Mesenchymal stem cell (in vitro differentiated cells and primary cell): ENCODE data around the gene PLCL1.

Experiments used
- DNase-seq: peaks from one replicate; pipeline ENCODE4 v3.0.0-alpha.2; 2013
- H2AFZ ChIP-seq: one replicate; pipeline ENCODE4 v1.6.1; 2013; ENCODE audit warnings: low read depth, mild to moderate bottlenecking, control low read depth, inconsistent platforms, low read length, moderate library complexity
- H2AK5ac ChIP-seq: 2 replicates; pipeline ENCODE4 v1.6.1; 2013; ENCODE audit warnings: low read length, moderate library complexity, mild to moderate bottlenecking, inconsistent platforms; ENCODE audit not compliant: severe bottlenecking
- H2BK120ac ChIP-seq: one replicate; pipeline ENCODE4 v1.6.1; 2013; ENCODE audit warnings: low read depth, mild to moderate bottlenecking, inconsistent platforms, low read length, moderate library complexity
- H2BK12ac ChIP-seq, 2 experiments: one replicate each; pipeline ENCODE4 v1.6.1; 2013; ENCODE audit warnings: inconsistent platforms in 2 of 2, low read length in 2 of 2, mild to moderate bottlenecking in 2 of 2, moderate library complexity in 2 of 2, control low read depth in 1 of 2
- H2BK15ac ChIP-seq: one replicate; pipeline ENCODE4 v1.6.1; 2013; ENCODE audit warnings: mild to moderate bottlenecking, low read depth, inconsistent platforms; ENCODE audit not compliant: poor library complexity, severe bottlenecking
- H2BK5ac ChIP-seq: 2 replicates; pipeline ENCODE4 v1.6.1; 2013; ENCODE audit warnings: low read depth, mild to moderate bottlenecking, low read length, control low read depth, inconsistent platforms; ENCODE audit not compliant: poor library complexity, severe bottlenecking
- H3K14ac ChIP-seq, 2 experiments: one replicate each; pipeline ENCODE4 v1.6.1; 2013; ENCODE audit warnings: inconsistent platforms in 2 of 2, low read length in 2 of 2, control low read depth in 1 of 2, mild to moderate bottlenecking in 1 of 2, moderate library complexity in 1 of 2
- H3K18ac ChIP-seq, 2 experiments: one replicate each; pipeline ENCODE4 v1.6.1; 2013; ENCODE audit warnings: inconsistent platforms in 2 of 2, low read length in 2 of 2, control low read depth in 1 of 2, low read depth in 1 of 2, mild to moderate bottlenecking in 1 of 2
- H3K23ac ChIP-seq, 2 experiments: one replicate each; pipeline ENCODE4 v1.6.1; 2013; ENCODE audit warnings: inconsistent platforms in 2 of 2, low read length in 2 of 2, mild to moderate bottlenecking in 2 of 2, moderate library complexity in 2 of 2, control low read depth in 1 of 2
- H3K27ac ChIP-seq: 2 replicates; pipeline ENCODE4 v1.5.1; 2013; ENCODE audit warnings: mild to moderate bottlenecking, moderate library complexity, low read length, control low read depth, inconsistent platforms; ENCODE audit not compliant: poor library complexity, severe bottlenecking
- H3K27me3 ChIP-seq, 2 experiments: 2 replicates each; pipeline versions ENCODE4 v1.6.1 to v1.7.0; 2013; ENCODE audit warnings: low read length in 2 of 2, mild to moderate bottlenecking in 2 of 2, moderate library complexity in 2 of 2, control low read depth in 1 of 2, inconsistent platforms in 1 of 2; ENCODE audit not compliant: control insufficient read depth in 1 of 2, insufficient read depth in 1 of 2
- H3K36me3 ChIP-seq, 2 experiments: 2 replicates each; pipeline versions ENCODE4 v1.6.1 to v1.7.0; 2013; ENCODE audit warnings: low read length in 2 of 2, control low read depth in 1 of 2, inconsistent platforms in 1 of 2, low read depth in 1 of 2, mild to moderate bottlenecking in 1 of 2; ENCODE audit not compliant: insufficient read depth in 2 of 2, control insufficient read depth in 1 of 2
- H3K4ac ChIP-seq, 2 experiments: one replicate each; pipeline ENCODE4 v1.6.1; 2013; ENCODE audit warnings: inconsistent platforms in 2 of 2, low read length in 2 of 2, mild to moderate bottlenecking in 2 of 2, moderate library complexity in 2 of 2, control low read depth in 1 of 2, low read depth in 1 of 2
- H3K4me1 ChIP-seq: 2 replicates; pipeline ENCODE4 v1.6.1; 2013; ENCODE audit warnings: low read depth, low read length, control low read depth; ENCODE audit not compliant: control insufficient read depth, insufficient read depth
- H3K4me2 ChIP-seq: 2 replicates; pipeline ENCODE4 v1.6.1; 2013; ENCODE audit warnings: low read length, mild to moderate bottlenecking, inconsistent platforms; ENCODE audit not compliant: poor library complexity, severe bottlenecking
- H3K4me3 ChIP-seq, 2 experiments: 2 replicates each; pipeline versions ENCODE4 v1.5.1 to v1.7.0; 2013; ENCODE audit warnings: low read length in 2 of 2, mild to moderate bottlenecking in 2 of 2, control low read depth in 1 of 2, low read depth in 1 of 2; ENCODE audit not compliant: insufficient read depth in 1 of 2
- H3K79me1 ChIP-seq: replicated peaks from 2 replicates; pipeline ENCODE4 v1.6.1; 2013; ENCODE audit warnings: mild to moderate bottlenecking, control low read depth, low read length, inconsistent platforms; ENCODE audit not compliant: poor library complexity, severe bottlenecking
- H3K9ac ChIP-seq: 2 replicates; pipeline ENCODE4 v1.7.0; 2013; ENCODE audit warnings: mild to moderate bottlenecking, low read length, moderate library complexity
- H3K9me3 ChIP-seq: 2 replicates; pipeline ENCODE4 v1.7.0; 2013; ENCODE audit warnings: mild to moderate bottlenecking, low read length; ENCODE audit not compliant: control insufficient read depth
- H4K8ac ChIP-seq: one replicate; pipeline ENCODE4 v1.6.1; 2013; ENCODE audit warnings: inconsistent platforms, mild to moderate bottlenecking, low read length, moderate library complexity
- H4K91ac ChIP-seq: one replicate; pipeline ENCODE4 v1.6.1; 2013; ENCODE audit warnings: mild to moderate bottlenecking, low read length, inconsistent platforms
- WGBS: methylation state at CpG from one replicate; pipeline ENCODE4 v1.1.7; 2013; ENCODE audit warnings: mixed read lengths; 5-methylcytosine and 5-hydroxymethylcytosine counted together

PLCL1 gene

DNA sequence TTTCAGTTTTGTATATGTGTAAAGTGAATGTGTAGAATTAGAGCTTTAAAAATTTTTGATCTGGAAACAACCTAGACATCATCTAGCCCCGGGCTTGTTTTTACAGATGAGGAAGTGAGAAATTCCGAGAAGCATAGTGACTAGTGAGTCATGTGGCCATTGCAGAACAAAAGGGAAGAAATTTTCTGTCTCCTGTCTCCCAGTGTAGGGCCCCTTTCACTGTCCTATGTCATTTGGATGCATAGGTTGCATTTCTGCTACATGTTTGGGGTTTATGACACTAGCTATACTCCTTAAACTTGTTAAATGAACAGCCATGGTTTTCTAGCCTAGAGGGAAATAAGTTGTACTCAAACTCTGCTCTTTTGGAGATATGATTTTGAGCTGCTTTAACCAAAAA, 84.6 kb downstream of the PLCL1 start:
- H2AK5ac ChIP-seq: no peak overlapping the region
- H2BK12ac ChIP-seq: no peak overlapping the region
- no peak overlapping the region for H2AFZ ChIP-seq
- no peak overlapping the region for H3K4ac ChIP-seq
- H3K9me3 ChIP-seq: no peaks in the 10 kb centered on the region
- peak; percentile 57 for DNase-seq
- H3K27ac ChIP-seq: peak overlapping the region; percentile 40
- peak overlapping the region; percentile 60 for H4K8ac ChIP-seq
- no peak overlapping the region for H3K4me2 ChIP-seq
- no peak overlapping the region for H3K4me3 ChIP-seq
- H3K79me1 ChIP-seq: no peaks in the 10 kb centered on the region
- no peaks in the 10 kb centered on the region for H3K27me3 ChIP-seq
- no peak overlapping the region for H3K23ac ChIP-seq
- H2BK15ac ChIP-seq: no peak overlapping the region
- WGBS: 0% methylated on average over 2 of the region's 2 CpGs
- no peaks in the 10 kb centered on the region for H3K36me3 ChIP-seq
- no peaks in the 10 kb centered on the region for H3K4me1 ChIP-seq
- H4K91ac ChIP-seq: no peak overlapping the region
- peak overlapping the region; percentile 21 for H3K9ac ChIP-seq
- H3K18ac ChIP-seq: peak overlapping the region in 1 of 2 experiments; percentile 8
- no peak overlapping the region for H3K14ac ChIP-seq
- H2BK5ac ChIP-seq: no peak overlapping the region
- no peak overlapping the region for H2BK120ac ChIP-seq

DNA sequence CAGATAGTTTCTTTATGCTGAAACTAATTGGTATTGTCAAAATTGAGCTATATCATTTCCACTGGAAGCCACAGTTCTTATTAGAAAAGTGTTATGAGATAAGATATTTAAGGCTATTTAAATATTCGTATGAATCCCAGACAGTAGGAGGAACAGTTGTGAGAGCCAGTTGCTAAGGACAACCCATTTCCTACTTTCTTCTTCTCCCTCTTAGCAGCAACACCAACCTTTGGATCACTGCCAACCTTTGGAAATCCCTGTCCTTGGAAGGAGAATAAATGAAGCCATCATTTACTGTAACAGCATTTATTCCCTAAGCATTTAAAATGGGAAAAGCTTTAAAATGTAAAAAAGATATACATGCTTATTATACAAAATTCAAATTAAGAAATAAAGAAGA, 85.8 kb downstream of the PLCL1 start:
- Histone ChIP-seq H3K4me1 (no peaks in the 10 kb centered on the region), H3K4ac (no peak overlapping the region), H3K79me1 (no peaks in the 10 kb centered on the region), H2BK12ac (no peak overlapping the region), H3K4me3 (no peak overlapping the region), H3K36me3 (no peaks in the 10 kb centered on the region), H3K27ac (no peak overlapping the region), H2BK5ac (no peak overlapping the region), H3K9me3 (no peaks in the 10 kb centered on the region), H4K8ac (no peak overlapping the region), H3K14ac (no peak overlapping the region), H4K91ac (no peak overlapping the region), H3K23ac (no peak overlapping the region), H3K9ac (no peak overlapping the region), H2BK120ac (no peak overlapping the region), H3K27me3 (no peaks in the 10 kb centered on the region), H3K18ac (no peak overlapping the region), H2AFZ (no peak overlapping the region), H2AK5ac (no peak overlapping the region), H3K4me2 (no peak overlapping the region), H2BK15ac (no peak overlapping the region)
- peak; percentile 19 for DNase-seq
- WGBS: 100% methylated on average over 1 of the region's 1 CpG

DNA sequence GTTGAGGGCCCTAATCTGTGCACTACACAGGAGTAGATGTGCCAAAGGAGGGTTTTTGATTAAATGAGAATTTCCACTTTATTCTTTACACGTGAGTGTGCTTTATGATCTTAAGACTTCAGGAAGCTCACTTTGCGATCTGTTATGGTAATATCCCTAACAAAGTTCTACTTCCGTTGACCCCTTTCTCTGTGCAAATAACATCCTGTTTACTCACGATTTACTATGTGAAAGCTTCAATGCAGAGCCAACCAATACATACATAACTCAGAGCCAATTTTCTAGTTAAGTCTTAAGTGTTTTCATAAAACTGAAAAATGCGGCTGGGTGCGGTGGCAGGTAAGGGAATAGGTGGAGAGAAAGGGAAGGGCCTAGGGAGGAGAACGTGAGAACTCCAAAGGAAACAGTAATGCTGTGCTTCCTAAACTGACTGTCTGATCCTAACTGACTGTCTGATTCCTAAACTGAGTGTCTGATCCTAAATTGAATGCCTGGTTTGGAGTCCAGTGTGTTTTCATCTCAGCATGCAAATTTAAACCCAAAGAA, 87.6 kb downstream of the PLCL1 start:
- Histone ChIP-seq H3K9me3 (no peaks in the 10 kb centered on the region), H3K4me1 (no peaks in the 10 kb centered on the region), H3K4me2 (no peak overlapping the region), H2BK5ac (no peak overlapping the region), H3K27me3 (no peaks in the 10 kb centered on the region), H3K14ac (no peak overlapping the region), H3K27ac (no peak overlapping the region), H3K4me3 (no peak overlapping the region), H3K23ac (no peak overlapping the region), H4K91ac (no peak overlapping the region), H2BK15ac (no peak overlapping the region), H4K8ac (no peak overlapping the region), H3K9ac (no peak overlapping the region), H3K36me3 (no peaks in the 10 kb centered on the region), H3K4ac (no peak overlapping the region), H2AFZ (no peak overlapping the region), H2BK120ac (no peak overlapping the region), H2AK5ac (no peak overlapping the region), H3K79me1 (no peaks in the 10 kb centered on the region), H2BK12ac (no peak overlapping the region), H3K18ac (no peak overlapping the region)
- WGBS: 74% methylated on average over 6 of the region's 7 CpGs
- no peak for DNase-seq

DNA sequence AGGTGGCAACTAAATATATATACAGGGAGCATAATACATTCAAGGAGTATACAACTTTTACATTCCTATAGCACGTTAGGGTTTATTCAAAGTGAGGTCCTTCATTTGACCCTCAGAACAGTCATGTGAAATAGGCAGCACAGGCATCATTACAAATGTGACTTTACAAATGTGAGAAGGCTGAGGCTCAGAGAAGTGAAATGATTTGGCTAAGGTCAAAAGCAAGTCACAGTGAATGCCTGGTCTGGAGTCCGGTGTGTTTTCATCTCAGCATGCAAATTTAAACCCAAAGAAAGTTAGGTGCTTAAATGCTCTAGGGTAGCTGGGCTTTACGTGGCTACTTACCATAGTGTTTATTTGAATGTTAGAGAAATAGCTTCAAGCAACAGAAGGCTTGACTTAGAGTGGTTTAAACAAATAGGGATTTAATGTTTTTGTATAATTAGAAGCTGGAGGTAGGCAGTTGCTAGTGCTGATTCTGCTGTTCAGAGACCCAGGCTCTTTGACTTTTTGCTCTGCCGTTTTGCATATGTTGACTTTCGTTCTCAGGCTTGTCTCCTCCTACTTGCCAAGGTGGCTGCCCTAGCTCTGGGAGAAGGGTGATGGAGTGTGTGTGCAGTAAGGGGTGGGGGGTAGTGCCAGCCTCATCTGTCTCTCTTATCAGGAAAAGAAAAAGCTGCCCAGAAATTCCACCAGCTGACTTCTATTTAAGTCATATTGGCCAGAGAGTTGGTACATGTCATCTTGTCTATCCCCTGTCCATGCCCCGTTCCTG, 89.2 kb downstream of the PLCL1 start:
- H2BK120ac ChIP-seq: no peak overlapping the region
- H3K27me3 ChIP-seq: no peaks in the 10 kb centered on the region
- H2BK15ac ChIP-seq: no peak overlapping the region
- no peaks in the 10 kb centered on the region for H3K79me1 ChIP-seq
- H3K18ac ChIP-seq: no peak overlapping the region
- H3K27ac ChIP-seq: no peak overlapping the region
- no peaks in the 10 kb centered on the region for H3K4me1 ChIP-seq
- no peaks in the 10 kb centered on the region for H3K9me3 ChIP-seq
- H4K91ac ChIP-seq: no peak overlapping the region
- no peak overlapping the region for H3K4me3 ChIP-seq
- H3K4me2 ChIP-seq: no peak overlapping the region
- no peak overlapping the region for H3K9ac ChIP-seq
- no peak overlapping the region for H3K4ac ChIP-seq
- no peak overlapping the region for H3K23ac ChIP-seq
- H3K14ac ChIP-seq: no peak overlapping the region
- no peak overlapping the region for H2AK5ac ChIP-seq
- DNase-seq: no peak
- no peak overlapping the region for H2AFZ ChIP-seq
- no peak overlapping the region for H2BK12ac ChIP-seq
- H4K8ac ChIP-seq: no peak overlapping the region
- no peaks in the 10 kb centered on the region for H3K36me3 ChIP-seq
- no peak overlapping the region for H2BK5ac ChIP-seq
- WGBS: 81% methylated on average over 6 of the region's 6 CpGs
